B cell (primary cell): ENCODE data around the gene CDKAL1.

Experiments
- EZH2 ChIP-seq: IDR thresholded peaks from 2 replicates; pipeline ENCODE4 v1.6.1; 2012; ENCODE audit warnings: borderline replicate concordance, low read depth, mild to moderate bottlenecking, moderate library complexity, low read length; ENCODE audit not compliant: insufficient read depth, poor library complexity, severe bottlenecking
- TF ChIP-seq, protein P1 (sequence below): fragments of 200-600 bp; IDR thresholded peaks from one replicate; pipeline ENCODE4 v1.8.0; 2022; ENCODE audit warnings: antibody characterized with exemption, mild to moderate bottlenecking

DNA sequence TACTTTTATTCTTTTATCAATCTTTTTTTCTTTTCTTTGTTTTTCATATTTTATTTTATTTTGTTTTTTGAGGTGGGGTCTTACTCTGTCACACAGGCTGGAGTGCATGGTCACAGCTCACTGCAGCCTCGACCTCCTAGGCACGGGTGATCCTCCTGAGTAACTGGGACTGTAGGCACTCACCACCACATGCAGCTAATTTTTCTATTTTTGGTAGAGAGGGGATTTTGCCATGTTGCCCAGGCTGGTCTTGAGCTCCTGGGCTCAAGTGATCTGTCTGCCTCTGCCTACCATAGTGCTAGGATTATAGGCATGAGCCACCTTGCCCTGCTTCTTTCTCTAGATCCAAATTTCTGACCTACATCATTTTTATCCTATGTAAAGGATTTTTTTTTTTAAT is 153.2 kb downstream of the CDKAL1 start:
- TF ChIP-seq, protein P1, sequence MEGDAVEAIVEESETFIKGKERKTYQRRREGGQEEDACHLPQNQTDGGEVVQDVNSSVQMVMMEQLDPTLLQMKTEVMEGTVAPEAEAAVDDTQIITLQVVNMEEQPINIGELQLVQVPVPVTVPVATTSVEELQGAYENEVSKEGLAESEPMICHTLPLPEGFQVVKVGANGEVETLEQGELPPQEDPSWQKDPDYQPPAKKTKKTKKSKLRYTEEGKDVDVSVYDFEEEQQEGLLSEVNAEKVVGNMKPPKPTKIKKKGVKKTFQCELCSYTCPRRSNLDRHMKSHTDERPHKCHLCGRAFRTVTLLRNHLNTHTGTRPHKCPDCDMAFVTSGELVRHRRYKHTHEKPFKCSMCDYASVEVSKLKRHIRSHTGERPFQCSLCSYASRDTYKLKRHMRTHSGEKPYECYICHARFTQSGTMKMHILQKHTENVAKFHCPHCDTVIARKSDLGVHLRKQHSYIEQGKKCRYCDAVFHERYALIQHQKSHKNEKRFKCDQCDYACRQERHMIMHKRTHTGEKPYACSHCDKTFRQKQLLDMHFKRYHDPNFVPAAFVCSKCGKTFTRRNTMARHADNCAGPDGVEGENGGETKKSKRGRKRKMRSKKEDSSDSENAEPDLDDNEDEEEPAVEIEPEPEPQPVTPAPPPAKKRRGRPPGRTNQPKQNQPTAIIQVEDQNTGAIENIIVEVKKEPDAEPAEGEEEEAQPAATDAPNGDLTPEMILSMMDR: no peak
- TF ChIP-seq EZH2: no peak
